Measurements from ENCODE around the gene INO80E. TPM values are rescaled to one million over a fixed set of nuclear protein-coding genes. Genes with fewer than 3 reads are reported as not detected.

INO80E gene
- total and polyA plus RNA-seq, 2 of the 8 experiments (the other 6 are each of a cell fraction or from before 2014, with no cell fraction given): 43.0 to 91.2 TPM

DNA sequence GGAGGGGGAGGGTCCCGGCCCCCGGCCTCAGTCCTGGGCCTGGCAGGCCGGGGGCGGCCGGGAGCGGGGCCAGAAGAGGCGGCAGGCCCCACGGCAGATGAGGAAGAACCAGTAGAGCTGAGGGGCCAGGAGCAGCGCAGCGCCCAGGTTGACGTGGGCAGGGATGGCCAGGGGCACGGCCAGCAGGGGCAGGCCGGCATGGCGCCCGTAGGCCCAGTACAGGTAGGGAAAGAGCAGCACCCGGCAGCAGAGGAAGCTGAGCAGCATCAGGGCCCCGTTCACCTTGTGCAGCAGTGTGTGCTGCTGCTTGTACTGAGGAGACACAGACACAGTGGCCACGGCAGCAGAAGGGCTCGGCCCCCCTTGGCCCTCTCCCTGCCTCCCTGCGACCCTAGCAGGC lies 29.1 kb downstream of the INO80E start:
- Histone ChIP-seq H3K27me3 (replicated peaks in 1 of 4; ENCODE audit: control insufficient read depth in 3 of 4, extremely low read depth in 1 of 4, insufficient read depth in 3 of 4, low read length in 3 of 4) (no peaks in the 10 kb centered on the region), H3K4me2 (ENCODE audit: insufficient read depth in 1 of 2, low read depth in 2 of 2, low read length in 2 of 2) (no peak overlapping the region), H2BK12ac (ENCODE audit: low read depth, low read length) (no peak overlapping the region), H3K4me1 (replicated peaks in 1 of 4; ENCODE audit: control insufficient read depth in 3 of 4, insufficient read depth in 4 of 4, low read length in 3 of 4) (peaks cover 0 to 17% (median 10%) of the 10 kb centered on the region in 4 experiments; a peak in 4 of 7 replicates), H2AFZ (ENCODE audit: low read length) (no peak overlapping the region), H4K91ac (replicated peaks; ENCODE audit: insufficient read length, low read length) (no peak overlapping the region), H3K36me3 (ENCODE audit: control insufficient read depth in 2 of 4, insufficient read depth in 4 of 4, low read length in 3 of 4) (peaks cover 0 to 7% (median under 1%) of the 10 kb centered on the region in 4 experiments; a peak in 2 of 8 replicates), H2BK120ac (replicated peaks; ENCODE audit: low read depth, low read length) (no peak overlapping the region), H3K4me3 (ENCODE audit: extremely low read depth in 1 of 4, insufficient read depth in 2 of 4, low read depth in 3 of 4, low read length in 4 of 4) (no peak overlapping the region), H2BK15ac (ENCODE audit: low read length) (no peak overlapping the region), H3K56ac (replicated peaks; ENCODE audit: insufficient read length, low read depth, low read length) (no peak overlapping the region), H3K79me1 (ENCODE audit: low read depth, low read length) (peaks cover 5% of the 10 kb centered on the region; the same call in 1 of the 2 replicates), H3K9me3 (ENCODE audit: insufficient read depth in 2 of 2, low read depth in 1 of 2, low read length in 1 of 2) (no peaks in the 10 kb centered on the region), H3K79me2 (ENCODE audit: control insufficient read depth in 1 of 2, insufficient read depth in 2 of 2, low read length in 2 of 2) (no peaks in the 10 kb centered on the region), H2AK5ac (ENCODE audit: low read depth, low read length) (no peak overlapping the region), H2BK5ac (ENCODE audit: low read depth, low read length) (no peak overlapping the region), H2BK20ac (ENCODE audit: low read length) (no peak overlapping the region), H3K27ac (ENCODE audit: low read depth, low read length) (no peak overlapping the region), H3K14ac (ENCODE audit: insufficient read length) (no peak overlapping the region), H4K8ac (ENCODE audit: extremely low read depth, insufficient read depth, low read length) (no peak overlapping the region), H3K23me2 (ENCODE audit: low read depth, low read length) (peaks cover 4% of the 10 kb centered on the region; the same call in 1 of the 2 replicates), H3K9ac (replicated peaks in 1 of 4; ENCODE audit: extremely low read depth in 1 of 4, low read depth in 3 of 4, low read length in 3 of 4) (no peak overlapping the region), H4K5ac (ENCODE audit: insufficient read length, low read depth, low read length) (no peak overlapping the region), H3K23ac (ENCODE audit: insufficient read length) (no peak overlapping the region), H3K18ac (ENCODE audit: extremely low read depth, low read length) (no peak overlapping the region), H4K20me1 (replicated peaks in 1 of 2; ENCODE audit: control insufficient read depth in 1 of 2, insufficient read depth in 2 of 2, low read length in 2 of 2) (peaks cover 12 to 16% of the 10 kb centered on the region in 2 experiments), H3K4ac (replicated peaks; ENCODE audit: insufficient read length, low read depth, low read length) (no peak overlapping the region)
- 81% methylated on average over 12 of the region's 20 CpGs; no CpG with 5 or more reads in 1 of the 2 experiments for WGBS, 2 experiments (ENCODE audit: extremely low coverage in 1 of 2, insufficient coverage in 1 of 2, insufficient read length in 1 of 2, insufficient replicate concordance in 2 of 2, low coverage in 1 of 2, low lambda C conversion rate in 2 of 2, missing lambda C conversion rate in 1 of 2)
- ChIA-PET POLR2A (ENCODE audit: partially characterized antibody) (interaction anchor here (0.7 to 1.2 kb wide), 2 partner anchors 17 to 24 kb away, joined by 3 to 4 read pairs; no protein-coding TSS in a partner anchor), CTCF (ENCODE audit: partially characterized antibody) (interaction anchor here (1.1 to 1.3 kb wide), 2 partner anchors 20 to 73 kb away, joined by 3 to 6 read pairs; no protein-coding TSS in a partner anchor)
- FAIRE-seq (no peak), DNase-seq (ENCODE audit: low read depth in 1 of 2, low spot score in 2 of 2) (no peak)
- TF ChIP-seq SAP30 (IDR thresholded peaks at IDR 0.05; ENCODE audit: insufficient read depth, insufficient replicate concordance, low read length): no peak
- TF ChIP-seq, protein P1, sequence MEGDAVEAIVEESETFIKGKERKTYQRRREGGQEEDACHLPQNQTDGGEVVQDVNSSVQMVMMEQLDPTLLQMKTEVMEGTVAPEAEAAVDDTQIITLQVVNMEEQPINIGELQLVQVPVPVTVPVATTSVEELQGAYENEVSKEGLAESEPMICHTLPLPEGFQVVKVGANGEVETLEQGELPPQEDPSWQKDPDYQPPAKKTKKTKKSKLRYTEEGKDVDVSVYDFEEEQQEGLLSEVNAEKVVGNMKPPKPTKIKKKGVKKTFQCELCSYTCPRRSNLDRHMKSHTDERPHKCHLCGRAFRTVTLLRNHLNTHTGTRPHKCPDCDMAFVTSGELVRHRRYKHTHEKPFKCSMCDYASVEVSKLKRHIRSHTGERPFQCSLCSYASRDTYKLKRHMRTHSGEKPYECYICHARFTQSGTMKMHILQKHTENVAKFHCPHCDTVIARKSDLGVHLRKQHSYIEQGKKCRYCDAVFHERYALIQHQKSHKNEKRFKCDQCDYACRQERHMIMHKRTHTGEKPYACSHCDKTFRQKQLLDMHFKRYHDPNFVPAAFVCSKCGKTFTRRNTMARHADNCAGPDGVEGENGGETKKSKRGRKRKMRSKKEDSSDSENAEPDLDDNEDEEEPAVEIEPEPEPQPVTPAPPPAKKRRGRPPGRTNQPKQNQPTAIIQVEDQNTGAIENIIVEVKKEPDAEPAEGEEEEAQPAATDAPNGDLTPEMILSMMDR (IDR thresholded peaks at IDR 0.05; ENCODE audit: control extremely low read depth in 1 of 3, insufficient read depth in 1 of 3, low read depth in 1 of 3, low read length in 3 of 3): no peak
- TF ChIP-seq, protein P2, sequence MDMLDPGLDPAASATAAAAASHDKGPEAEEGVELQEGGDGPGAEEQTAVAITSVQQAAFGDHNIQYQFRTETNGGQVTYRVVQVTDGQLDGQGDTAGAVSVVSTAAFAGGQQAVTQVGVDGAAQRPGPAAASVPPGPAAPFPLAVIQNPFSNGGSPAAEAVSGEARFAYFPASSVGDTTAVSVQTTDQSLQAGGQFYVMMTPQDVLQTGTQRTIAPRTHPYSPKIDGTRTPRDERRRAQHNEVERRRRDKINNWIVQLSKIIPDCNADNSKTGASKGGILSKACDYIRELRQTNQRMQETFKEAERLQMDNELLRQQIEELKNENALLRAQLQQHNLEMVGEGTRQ (IDR thresholded peaks at IDR 0.05; ENCODE audit: low read length): no peak
- no peak for TF ChIP-seq SP1 (IDR thresholded peaks at IDR 0.05; ENCODE audit: low read depth, low read length)
- TF ChIP-seq GABPA (IDR thresholded peaks at IDR 0.05; ENCODE audit: borderline replicate concordance, insufficient read depth, low read length): no peak
- no peak for TF ChIP-seq SIN3A (conservative IDR thresholded peaks at IDR 0.05 in 1 of 2, IDR thresholded peaks at IDR 0.05 in 1 of 2; ENCODE audit: low read depth in 1 of 2, low read length in 2 of 2)
- no peak for TF ChIP-seq TCF12 (IDR thresholded peaks at IDR 0.05; ENCODE audit: low read depth, low read length)
- TF ChIP-seq, protein P3, sequence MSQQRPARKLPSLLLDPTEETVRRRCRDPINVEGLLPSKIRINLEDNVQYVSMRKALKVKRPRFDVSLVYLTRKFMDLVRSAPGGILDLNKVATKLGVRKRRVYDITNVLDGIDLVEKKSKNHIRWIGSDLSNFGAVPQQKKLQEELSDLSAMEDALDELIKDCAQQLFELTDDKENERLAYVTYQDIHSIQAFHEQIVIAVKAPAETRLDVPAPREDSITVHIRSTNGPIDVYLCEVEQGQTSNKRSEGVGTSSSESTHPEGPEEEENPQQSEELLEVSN (IDR thresholded peaks at IDR 0.05): no peak
- no peak for TF ChIP-seq SP2 (IDR thresholded peaks at IDR 0.05; ENCODE audit: low read length)
